HCEC 1CT (cell line): ENCODE data around the gene PHF21A.
"Not testable (repeated sequence)": the region's sequence is repeated elsewhere in the genome, so short reads cannot be mapped to it uniquely, and the experiment has no call there.

Experiments
- DNase-seq: peaks from one replicate; pipeline ENCODE4 v3.0.0-alpha.2; 2017

Gene PHF21A

GRCh38 chr11:46119352-46120216 is 1.7 kb downstream of the PHF21A start:
- DNase-seq = peak; percentile 62

- DNase-seq = peak; percentile 22
Measured at GRCh38 chr11:46118702-46119351, 2.4 kb downstream of the PHF21A start.

GRCh38 chr11:46117842-46118241 is 3.4 kb downstream of the PHF21A start:
- no peak for DNase-seq

- not testable (repeated sequence) for DNase-seq
Measured at GRCh38 chr11:46116712-46117037, 4.6 kb downstream of the PHF21A start.

GRCh38 chr11:46116007-46116711 is 5.1 kb downstream of the PHF21A start:
- no peak for DNase-seq

GRCh38 chr11:46114961-46115360 is 6.3 kb downstream of the PHF21A start:
- DNase-seq = no peak

GRCh38 chr11:46114378-46114777 is 6.9 kb downstream of the PHF21A start:
- no peak for DNase-seq

GRCh38 chr11:46112961-46113607 is 8.2 kb downstream of the PHF21A start:
- DNase-seq = peak; percentile 74

GRCh38 chr11:46108751-46109150 is 12.5 kb downstream of the PHF21A start:
- DNase-seq = no peak

GRCh38 chr11:46107780-46108179 is 13.5 kb downstream of the PHF21A start:
- no peak for DNase-seq

- no peak for DNase-seq
Measured at GRCh38 chr11:46107408-46107718, 13.9 kb downstream of the PHF21A start.

GRCh38 chr11:46106530-46107407 is 14.5 kb downstream of the PHF21A start:
- no peak for DNase-seq

- no peak for DNase-seq
Measured at GRCh38 chr11:46105926-46106325, 15.3 kb downstream of the PHF21A start.

GRCh38 chr11:46105134-46105628 is 16.1 kb downstream of the PHF21A start:
- no peak for DNase-seq

GRCh38 chr11:46102843-46103242 is 18.4 kb downstream of the PHF21A start:
- DNase-seq = no peak

GRCh38 chr11:46100670-46101069 is 20.6 kb downstream of the PHF21A start:
- DNase-seq = no peak

- peak; percentile 19 for DNase-seq
Measured at GRCh38 chr11:46099963-46100316, 21.3 kb downstream of the PHF21A start.

- no peak for DNase-seq
Measured at GRCh38 chr11:46090375-46090774, 30.9 kb downstream of the PHF21A start.

- DNase-seq = no peak
Measured at GRCh38 chr11:46079662-46080061, 41.6 kb downstream of the PHF21A start.

GRCh38 chr11:46075928-46076327 is 45.3 kb downstream of the PHF21A start:
- DNase-seq = no peak

GRCh38 chr11:46075168-46075567 is 46.1 kb downstream of the PHF21A start:
- DNase-seq = peak; percentile 22

- no peak for DNase-seq
Measured at GRCh38 chr11:46073632-46074031, 47.6 kb downstream of the PHF21A start.
